IMR-90 (cell line): ENCODE data around the gene SHC4. TPM values are rescaled to one million over a fixed set of nuclear protein-coding genes. Genes with fewer than 3 reads are reported as not detected.

Experiments used
- ATAC-seq: fragments of 200-7000 bp; cut with Tn5 transposase; 2 replicates; pipeline ENCODE4 v1.9.1; 2020; ENCODE audit warnings: low read depth, mild to moderate bottlenecking, moderate library complexity
- BruUV-seq: library from RNA; stranded (reverse); fragments of 400-500 nt; replicated peaks from 2 replicates; lab custom pipeline; 2021; lab: Mats Ljungman, UMichigan
- CTCF ChIA-PET: fragments of 300-600 bp; formaldehyde crosslinking; extraction: SDS; loops from one replicate; lab custom pipeline; 2021; ENCODE audit warnings: antibody characterized with exemption; lab: Yijun Ruan, JAX
- POLR2A ChIA-PET: fragments of 300-600 bp; sonication (Branson Sonifier 250); formaldehyde crosslinking; loops from one replicate; lab custom pipeline; 2022; ENCODE audit warnings: antibody characterized with exemption; ENCODE audit not compliant: unreplicated experiment; lab: Charles Lee
- DNase-seq: peaks from one replicate; pipeline ENCODE4 v3.0.0; 2013
- H2AFZ ChIP-seq: replicated peaks from 2 replicates; pipeline ENCODE3; 2013; ENCODE audit warnings: low read length, mild to moderate bottlenecking; ENCODE audit not compliant: poor library complexity
- H2AK5ac ChIP-seq: 2 replicates; pipeline ENCODE4 v1.6.1; 2013; ENCODE audit warnings: low read depth, low read length, inconsistent platforms
- H2AK9ac ChIP-seq: replicated peaks from 2 replicates; pipeline ENCODE3; 2013; ENCODE audit warnings: mild to moderate bottlenecking, low read depth, low read length, moderate library complexity; ENCODE audit not compliant: poor library complexity
- H2BK120ac ChIP-seq: 2 replicates; pipeline ENCODE4 v1.6.1; 2013; ENCODE audit warnings: low read depth, low read length, inconsistent platforms
- H2BK15ac ChIP-seq: 3 replicates; pipeline ENCODE4 v1.6.1; 2013; ENCODE audit warnings: low read depth, low read length, inconsistent platforms
- H2BK20ac ChIP-seq: 2 replicates; pipeline ENCODE4 v1.6.1; 2013; ENCODE audit warnings: low read depth, mild to moderate bottlenecking, inconsistent platforms, low read length, moderate library complexity
- H2BK5ac ChIP-seq: 2 replicates; pipeline ENCODE4 v1.6.1; 2013; ENCODE audit warnings: mild to moderate bottlenecking, low read depth, low read length, inconsistent platforms; ENCODE audit not compliant: poor library complexity, severe bottlenecking
- H3K14ac ChIP-seq: replicated peaks from 2 replicates; pipeline ENCODE4 v1.6.1; 2013; ENCODE audit warnings: low read depth, low read length, inconsistent platforms
- H3K18ac ChIP-seq: 2 replicates; pipeline ENCODE4 v1.6.1; 2013; ENCODE audit warnings: low read depth, low read length, control low read depth
- H3K23ac ChIP-seq: 2 replicates; pipeline ENCODE4 v1.6.1; 2013; ENCODE audit warnings: low read depth, low read length, inconsistent platforms
- H3K27ac ChIP-seq: 2 replicates; pipeline ENCODE4 v1.5.1; 2013; ENCODE audit warnings: mild to moderate bottlenecking, control low read depth, low read length; ENCODE audit not compliant: insufficient read depth
- H3K27me3 ChIP-seq: 2 replicates; pipeline ENCODE4 v1.6.1; 2013; ENCODE audit warnings: low read length; ENCODE audit not compliant: control insufficient read depth, insufficient read depth
- H3K36me3 ChIP-seq: 2 replicates; pipeline ENCODE4 v1.6.1; 2013; ENCODE audit warnings: low read length, mixed read lengths; ENCODE audit not compliant: control insufficient read depth, insufficient read depth
- H3K4ac ChIP-seq: 2 replicates; pipeline ENCODE4 v1.6.1; 2013; ENCODE audit warnings: low read depth, low read length, inconsistent platforms
- H3K4me1 ChIP-seq: 2 replicates; pipeline ENCODE4 v1.6.1; 2013; ENCODE audit warnings: low read length, mixed read lengths; ENCODE audit not compliant: control insufficient read depth, insufficient read depth
- H3K4me2 ChIP-seq: 2 replicates; pipeline ENCODE4 v1.6.1; 2013; ENCODE audit warnings: low read depth, mild to moderate bottlenecking, control low read depth, low read length, moderate library complexity
- H3K4me3 ChIP-seq: 2 replicates; pipeline ENCODE4 v1.5.1; 2013; ENCODE audit warnings: low read depth, mild to moderate bottlenecking, control low read depth, low read length, moderate library complexity; ENCODE audit not compliant: insufficient read depth
- H3K56ac ChIP-seq: 2 replicates; pipeline ENCODE4 v1.6.1; 2013; ENCODE audit warnings: low read length, inconsistent platforms; ENCODE audit not compliant: insufficient read depth; ENCODE audit errors: extremely low read depth
- H3K79me1 ChIP-seq, 2 experiments: 2 replicates each; pipeline ENCODE4 v1.6.1; 2013; ENCODE audit warnings: low read length in 2 of 2, inconsistent platforms in 1 of 2, low read depth in 1 of 2
- H3K9ac ChIP-seq: 2 replicates; pipeline ENCODE4 v1.6.1; 2013; ENCODE audit warnings: low read depth, low read length, control low read depth
- H3K9me1 ChIP-seq: 2 replicates; pipeline ENCODE4 v1.6.1; 2013; ENCODE audit warnings: low read length, inconsistent platforms; ENCODE audit not compliant: insufficient read depth
- H3K9me3 ChIP-seq: 2 replicates; pipeline ENCODE4 v1.6.1; 2013; ENCODE audit warnings: low read length; ENCODE audit not compliant: control insufficient read depth, insufficient read depth
- H4K20me1 ChIP-seq: 2 replicates; pipeline ENCODE4 v1.6.1; 2013; ENCODE audit warnings: low read length, inconsistent platforms; ENCODE audit not compliant: insufficient read depth
- H4K5ac ChIP-seq: 2 replicates; pipeline ENCODE4 v1.6.1; 2013; ENCODE audit warnings: mild to moderate bottlenecking, low read depth, low read length, control low read depth
- H4K8ac ChIP-seq, 2 experiments: 2 replicates each; pipeline ENCODE4 v1.6.1; 2013; ENCODE audit warnings: low read depth in 2 of 2, low read length in 2 of 2, control low read depth in 1 of 2, inconsistent platforms in 1 of 2
- H4K91ac ChIP-seq: 2 replicates; pipeline ENCODE4 v1.6.1; 2013; ENCODE audit warnings: low read depth, low read length, inconsistent platforms; ENCODE audit not compliant: insufficient read depth
- BHLHE40 ChIP-seq: fragments of 150-350 bp; IDR thresholded peaks from 2 replicates; pipeline ENCODE4 v1.6.1; 2016; ENCODE audit warnings: mild to moderate bottlenecking, low read depth, low read length
- CHD1 ChIP-seq: IDR thresholded peaks from 2 replicates; pipeline ENCODE4 v1.6.1; 2012; ENCODE audit warnings: low read depth, low read length, improper control_type of control experiment
- CTCF ChIP-seq: conservative IDR thresholded peaks from 2 replicates; pipeline ENCODE4 v1.5.1; 2012; ENCODE audit warnings: mild to moderate bottlenecking, low read depth, low read length, improper control_type of control experiment
- ELK1 ChIP-seq: fragments of 150-350 bp; IDR thresholded peaks from 2 replicates; pipeline ENCODE4 v1.6.1; 2016; ENCODE audit warnings: low read depth, mild to moderate bottlenecking, low read length, moderate library complexity, borderline replicate concordance
- FOS ChIP-seq: fragments of 150-350 bp; IDR thresholded peaks from 2 replicates; pipeline ENCODE4 v1.6.1; 2016; ENCODE audit warnings: low read depth, low read length
- MAFK ChIP-seq: IDR thresholded peaks from 2 replicates; pipeline ENCODE4 v1.6.1; 2012; ENCODE audit warnings: low read depth, low read length, improper control_type of control experiment
- MAZ ChIP-seq: IDR thresholded peaks from 2 replicates; pipeline ENCODE4 v1.6.1; 2012; ENCODE audit warnings: low read depth, mild to moderate bottlenecking, low read length, improper control_type of control experiment, moderate library complexity, borderline replicate concordance
- MXI1 ChIP-seq: IDR thresholded peaks from 2 replicates; pipeline ENCODE4 v1.6.1; 2012; ENCODE audit warnings: low read depth, mild to moderate bottlenecking, low read length, moderate library complexity, borderline replicate concordance
- POLR2A ChIP-seq: IDR thresholded peaks from 2 replicates; pipeline ENCODE4 v1.6.1; 2012; ENCODE audit warnings: mild to moderate bottlenecking, low read depth, low read length
- RAD21 ChIP-seq: IDR thresholded peaks from 2 replicates; pipeline ENCODE4 v1.6.1; 2012; ENCODE audit warnings: low read length, improper control_type of control experiment
- RCOR1 ChIP-seq: IDR thresholded peaks from 2 replicates; pipeline ENCODE4 v1.6.1; 2012; ENCODE audit warnings: mild to moderate bottlenecking, low read length, improper control_type of control experiment; ENCODE audit not compliant: insufficient replicate concordance
- RFX5 ChIP-seq: IDR thresholded peaks from 2 replicates; pipeline ENCODE4 v1.8.0; 2012; ENCODE audit warnings: low read depth, mild to moderate bottlenecking, low read length, moderate library complexity
- SMC3 ChIP-seq: fragments of 150-350 bp; IDR thresholded peaks from 2 replicates; pipeline ENCODE4 v1.6.1; 2016; ENCODE audit warnings: low read depth, mild to moderate bottlenecking, antibody characterized with exemption, low read length, moderate library complexity
- dilution Hi-C: fragments of 300-500 bp; cut with HindIII; formaldehyde crosslinking; loops from one replicate; pipeline ENCODE4 v1.14.3; 2018; ENCODE audit warnings: low sequenced_read_pairs; ENCODE audit not compliant: unreplicated experiment
- in situ Hi-C: fragments of 300-500 bp; cut with MboI; formaldehyde crosslinking; loops from 3 replicates; pipeline ENCODE4 v1.14.3; 2019; ENCODE audit warnings: low sequenced_read_pairs, inconsistent platforms, mixed read lengths
- intact Hi-C: fragments of 100-400 bp; cut with micrococcal nuclease; formaldehyde crosslinking; loops from 2 replicates; pipeline ENCODE4 v1.10.0; 2022
- polyA plus RNA-seq, 3 experiments: library from polyadenylated mRNA; depleted of rRNA; stranded (reverse); fragments of >200 nt; gene quantifications; 2 replicates each; pipeline ENCODE4 v1.2.3, GENCODE V29; 2012; ENCODE audit warnings: low replicate concordance in 1 of 3
- total RNA-seq: library from RNA; depleted of rRNA; stranded (reverse); fragments of >200 nt; gene quantifications from 2 replicates; pipeline ENCODE4 v1.2.3, GENCODE V29; 2012

The SHC4 gene
- total and polyA plus RNA-seq, 2 of the 4 experiments (the other 2 are of a cell fraction) = 0.91 to 2.7 TPM

GRCh38 chr15:48833526-48834239 lies 130.0 kb downstream of the SHC4 start:
- ChIA-PET CTCF (interaction anchor here (1.3 kb wide), 1 partner anchor 8 kb away, joined by 3 read pairs; no protein-coding TSS in a partner anchor), POLR2A (no interaction called here)
- H3K9me3 ChIP-seq = peaks cover 5% of the 10 kb centered on the region; the same call in 1 of the 2 replicates
- H4K5ac ChIP-seq = no peak overlapping the region
- H3K4me1 ChIP-seq = no peaks in the 10 kb centered on the region
- no peak overlapping the region for H2BK5ac ChIP-seq
- H3K56ac ChIP-seq = no peak overlapping the region
- no peak overlapping the region for H2AK9ac ChIP-seq
- dilution Hi-C loops = no loop called here
- no peak overlapping the region for H2BK120ac ChIP-seq
- H3K27ac ChIP-seq = no peak overlapping the region
- no peaks in the 10 kb centered on the region for H3K9me1 ChIP-seq
- no peaks in the 10 kb centered on the region for H4K20me1 ChIP-seq
- H2AK5ac ChIP-seq = no peak overlapping the region
- H3K23ac ChIP-seq = no peak overlapping the region
- no peak overlapping the region for H3K4ac ChIP-seq
- in situ Hi-C loops = no loop called here
- H3K4me3 ChIP-seq = no peak overlapping the region
- intact Hi-C loops = no loop called here
- DNase-seq = no peak
- no peaks in the 10 kb centered on the region for H3K79me1 ChIP-seq
- no peak overlapping the region for H3K9ac ChIP-seq
- no peak overlapping the region for H4K8ac ChIP-seq
- no peak overlapping the region for H2BK20ac ChIP-seq
- H4K91ac ChIP-seq = no peak overlapping the region
- TF ChIP-seq MXI1 (no peak), MAFK (no peak), BHLHE40 (no peak), FOS (no peak), CTCF (no peak), RFX5 (no peak), RAD21 (no peak), MAZ (no peak), SMC3 (no peak), CHD1 (no peak), POLR2A (no peak), ELK1 (no peak), RCOR1 (no peak)
- no peak overlapping the region for H2BK15ac ChIP-seq
- H3K14ac ChIP-seq = no peak overlapping the region
- BruUV-seq = no TSS peak
- no peak for ATAC-seq
- no peaks in the 10 kb centered on the region for H3K27me3 ChIP-seq
- no peak overlapping the region for H3K4me2 ChIP-seq
- H3K18ac ChIP-seq = no peak overlapping the region
- H3K36me3 ChIP-seq = peaks cover 4% of the 10 kb centered on the region
- H2AFZ ChIP-seq = no peak overlapping the region
